Calu3 (cell line): ENCODE data around the gene B9D1. TPM values are rescaled to one million over a fixed set of nuclear protein-coding genes. Genes with fewer than 3 reads are reported as not detected.

Source experiments
- BruUV-seq: library from RNA; stranded (reverse); fragments of 400-500 nt; replicated peaks from 2 replicates; lab custom pipeline; 2021; lab: Mats Ljungman, UMichigan
- CTCF ChIA-PET: fragments of 300-600 bp; sonication (Branson Sonifier 250); formaldehyde crosslinking; loops from one replicate; lab custom pipeline; 2022; ENCODE audit warnings: antibody characterized with exemption; lab: Charles Lee
- DNase-seq: peaks from one replicate; pipeline ENCODE4 v3.0.0; 2022
- H3K27ac Mint-ChIP-seq: one replicate; pipeline ENCODE4 v1.8.0; 2022; ENCODE audit warnings: mixed read lengths; ENCODE audit not compliant: unreplicated experiment
- H3K27me3 Mint-ChIP-seq: one replicate; pipeline ENCODE4 v1.8.0; 2022; ENCODE audit warnings: mixed read lengths; ENCODE audit not compliant: unreplicated experiment
- H3K36me3 Mint-ChIP-seq: one replicate; pipeline ENCODE4 v1.8.0; 2022; ENCODE audit warnings: mild to moderate bottlenecking, moderate library complexity, mixed read lengths; ENCODE audit not compliant: insufficient read depth, unreplicated experiment
- H3K4me1 Mint-ChIP-seq: one replicate; pipeline ENCODE4 v1.8.0; 2022; ENCODE audit warnings: mild to moderate bottlenecking, low read depth, mixed read lengths; ENCODE audit not compliant: unreplicated experiment
- H3K4me3 Mint-ChIP-seq: one replicate; pipeline ENCODE4 v1.8.0; 2022; ENCODE audit warnings: mild to moderate bottlenecking, low read depth, moderate library complexity, mixed read lengths; ENCODE audit not compliant: unreplicated experiment
- H3K9me3 Mint-ChIP-seq: one replicate; pipeline ENCODE4 v1.8.0; 2022; ENCODE audit warnings: low read depth, mixed read lengths; ENCODE audit not compliant: unreplicated experiment
- intact Hi-C: fragments of 100-400 bp; cut with micrococcal nuclease; formaldehyde crosslinking; loops from one replicate; pipeline ENCODE4 v1.10.0; 2022; ENCODE audit not compliant: unreplicated experiment
- total RNA-seq: library from RNA; stranded (reverse); gene quantifications from 2 replicates; pipeline ENCODE4 v1.2.3, GENCODE V29; 2022
- TF ChIP-seq, protein P1 (sequence below): fragments of 200-600 bp; IDR thresholded peaks from one replicate; pipeline ENCODE4 v1.8.0; 2022; ENCODE audit warnings: antibody characterized with exemption; ENCODE audit not compliant: unreplicated experiment

B9D1 gene
- total RNA-seq, 1 experiment from 2014 or later = 14.1 TPM

DNA sequence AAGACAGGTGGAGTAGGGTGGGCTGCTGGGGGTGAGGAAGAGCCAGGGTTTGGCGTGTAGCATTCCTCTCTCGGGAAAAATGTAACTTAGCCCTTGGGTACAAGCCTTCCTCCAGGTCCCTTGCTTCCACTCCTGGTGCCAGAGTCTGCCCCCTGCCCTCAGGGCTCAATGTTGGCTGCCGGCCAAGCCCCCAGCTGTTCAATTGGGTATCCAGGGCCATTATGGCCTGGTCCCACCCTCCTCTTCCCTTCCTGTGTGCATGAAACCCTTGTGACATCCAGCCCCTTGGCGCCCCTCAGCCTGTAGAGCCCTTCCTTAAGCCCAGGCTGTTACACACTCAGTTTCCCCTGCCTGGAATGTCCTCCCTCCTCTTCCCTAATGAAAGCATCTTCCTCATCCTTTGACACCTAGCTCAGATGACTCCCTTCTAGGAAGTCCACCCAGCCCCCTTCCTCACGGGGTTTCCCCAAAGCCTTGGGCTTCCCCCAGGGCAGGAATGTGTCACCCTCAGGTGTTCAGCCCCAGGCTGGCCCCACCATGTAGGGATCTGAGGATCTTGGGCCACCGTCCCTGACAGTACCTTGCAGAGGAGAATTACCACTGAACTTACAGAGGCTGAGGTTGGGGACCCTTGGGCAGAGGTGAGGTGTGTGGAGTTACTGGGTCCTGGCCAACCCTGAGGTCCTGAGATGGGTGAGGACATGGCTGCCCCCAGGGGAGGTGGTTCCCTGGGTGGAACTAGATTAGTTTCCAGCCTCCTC is 30.0 kb downstream of the B9D1 start:
- CTCF ChIA-PET = no interaction called here
- H3K36me3 Mint-ChIP-seq = no peaks in the 10 kb centered on the region
- DNase-seq = no peak

DNA sequence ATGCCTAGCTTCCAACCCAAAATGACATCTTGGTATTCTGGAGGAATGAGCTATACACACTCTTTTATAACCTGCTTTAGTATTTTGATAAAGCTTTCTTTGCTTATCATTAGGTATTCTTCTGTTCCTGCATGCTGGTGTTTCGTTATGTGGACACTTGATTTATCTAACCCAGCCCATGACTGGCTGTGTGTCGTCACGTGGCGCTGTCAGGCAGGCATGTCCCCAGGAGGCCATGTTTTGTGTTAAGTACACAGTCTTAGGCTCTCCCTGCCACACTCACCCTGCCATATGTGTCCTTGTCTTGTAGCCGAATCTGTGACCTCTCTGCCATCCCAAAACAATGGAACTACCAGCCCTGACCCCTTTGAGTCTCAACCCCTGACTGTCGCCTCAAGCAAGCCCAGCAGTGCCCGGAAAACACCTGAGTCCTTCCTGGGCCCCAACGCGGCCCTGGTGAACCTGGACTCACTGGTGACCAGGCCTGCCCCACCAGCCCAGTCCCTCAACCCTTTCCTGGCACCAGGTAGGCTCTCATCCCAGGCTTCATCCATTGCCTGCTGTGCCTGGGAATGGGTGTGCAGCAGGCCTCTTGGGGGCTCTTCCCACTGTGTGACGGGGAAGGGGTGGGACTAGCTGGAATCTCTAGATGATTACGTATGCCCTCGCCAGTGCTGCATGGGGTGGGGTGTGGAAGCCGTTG is 30.8 kb downstream of the B9D1 start:
- H3K4me1 Mint-ChIP-seq = peaks cover 5% of the 10 kb centered on the region
- CTCF ChIA-PET = interaction anchor here (0.7 kb wide), 1 partner anchor 28 kb away, joined by 3 read pairs; no protein-coding TSS in a partner anchor
- H3K4me3 Mint-ChIP-seq = no peak overlapping the region
- H3K9me3 Mint-ChIP-seq = no peaks in the 10 kb centered on the region
- H3K36me3 Mint-ChIP-seq = no peaks in the 10 kb centered on the region
- DNase-seq = no peak
- intact Hi-C loops = no loop called here
- H3K27me3 Mint-ChIP-seq = no peaks in the 10 kb centered on the region
- BruUV-seq = no TSS peak
- TF ChIP-seq, protein P1, sequence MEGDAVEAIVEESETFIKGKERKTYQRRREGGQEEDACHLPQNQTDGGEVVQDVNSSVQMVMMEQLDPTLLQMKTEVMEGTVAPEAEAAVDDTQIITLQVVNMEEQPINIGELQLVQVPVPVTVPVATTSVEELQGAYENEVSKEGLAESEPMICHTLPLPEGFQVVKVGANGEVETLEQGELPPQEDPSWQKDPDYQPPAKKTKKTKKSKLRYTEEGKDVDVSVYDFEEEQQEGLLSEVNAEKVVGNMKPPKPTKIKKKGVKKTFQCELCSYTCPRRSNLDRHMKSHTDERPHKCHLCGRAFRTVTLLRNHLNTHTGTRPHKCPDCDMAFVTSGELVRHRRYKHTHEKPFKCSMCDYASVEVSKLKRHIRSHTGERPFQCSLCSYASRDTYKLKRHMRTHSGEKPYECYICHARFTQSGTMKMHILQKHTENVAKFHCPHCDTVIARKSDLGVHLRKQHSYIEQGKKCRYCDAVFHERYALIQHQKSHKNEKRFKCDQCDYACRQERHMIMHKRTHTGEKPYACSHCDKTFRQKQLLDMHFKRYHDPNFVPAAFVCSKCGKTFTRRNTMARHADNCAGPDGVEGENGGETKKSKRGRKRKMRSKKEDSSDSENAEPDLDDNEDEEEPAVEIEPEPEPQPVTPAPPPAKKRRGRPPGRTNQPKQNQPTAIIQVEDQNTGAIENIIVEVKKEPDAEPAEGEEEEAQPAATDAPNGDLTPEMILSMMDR = no peak
- H3K27ac Mint-ChIP-seq = no peak overlapping the region

More for the DNA sequence above, 30.0 kb downstream of the B9D1 start:
- intact Hi-C loops = no loop called here
- TF ChIP-seq, protein P1 = no peak
- H3K9me3 Mint-ChIP-seq = no peaks in the 10 kb centered on the region
- no peak overlapping the region for H3K27ac Mint-ChIP-seq
- no TSS peak for BruUV-seq
- H3K4me3 Mint-ChIP-seq = no peak overlapping the region
- no peaks in the 10 kb centered on the region for H3K4me1 Mint-ChIP-seq
- no peaks in the 10 kb centered on the region for H3K27me3 Mint-ChIP-seq

- CTCF ChIA-PET = interaction anchor here (0.7 kb wide), 1 partner anchor 28 kb away, joined by 3 read pairs; no protein-coding TSS in a partner anchor
- no peak for DNase-seq
- intact Hi-C loops = no loop called here
- H3K36me3 Mint-ChIP-seq = no peaks in the 10 kb centered on the region
- no peak overlapping the region for H3K27ac Mint-ChIP-seq
- TF ChIP-seq, protein P1 = no peak
- no TSS peak for BruUV-seq
- H3K27me3 Mint-ChIP-seq = no peaks in the 10 kb centered on the region
- H3K9me3 Mint-ChIP-seq = no peaks in the 10 kb centered on the region
- H3K4me3 Mint-ChIP-seq = no peak overlapping the region
- peaks cover 7% of the 10 kb centered on the region for H3K4me1 Mint-ChIP-seq
Measured at GRCh38 chr17:19331134-19331533, 31.4 kb downstream of the B9D1 start.

GRCh38 chr17:19330271-19330670 is 32.3 kb downstream of the B9D1 start:
- peaks cover 7% of the 10 kb centered on the region for H3K4me1 Mint-ChIP-seq
- H3K9me3 Mint-ChIP-seq = no peaks in the 10 kb centered on the region
- no peaks in the 10 kb centered on the region for H3K36me3 Mint-ChIP-seq
- no TSS peak for BruUV-seq
- H3K27ac Mint-ChIP-seq = no peak overlapping the region
- intact Hi-C loops = no loop called here
- TF ChIP-seq, protein P1 = no peak
- H3K27me3 Mint-ChIP-seq = no peaks in the 10 kb centered on the region
- no peak for DNase-seq
- CTCF ChIA-PET = no interaction called here
- no peak overlapping the region for H3K4me3 Mint-ChIP-seq
